Measurements from ENCODE around the gene ELAC2.

- TF ChIP-seq CTCF (IDR thresholded peaks at IDR 0.05) (no peak), EZH2 (IDR thresholded peaks at IDR 0.05; ENCODE audit: borderline replicate concordance, insufficient read depth, low read depth, low read length, poor library complexity, severe bottlenecking) (no peak)
Observed at GRCh38 chr17:12953156-12953555, 64.7 kb downstream of the ELAC2 start.

All from B cell (primary cell).